T47D (cell line): ENCODE measurements around the gene PIGO.

Experiments used
- DNase-seq, 2 experiments: peaks; one replicate each; pipeline versions ENCODE4 v3.0.0 to v3.0.0-alpha.2; 2011 to 2012; ENCODE audit warnings: low read depth in 1 of 2, low spot score in 1 of 2
- JUND ChIP-seq: IDR thresholded peaks from 2 replicates; pipeline ENCODE4 v1.6.1; 2012; ENCODE audit warnings: low read depth
- in situ Hi-C: cut with HindIII; loops from 2 replicates; pipeline ENCODE4 v1.10.0; 2016; ENCODE audit warnings: low sequenced_read_pairs, low pct_unique_long_range_greater_than_20kb

Gene PIGO

DNA sequence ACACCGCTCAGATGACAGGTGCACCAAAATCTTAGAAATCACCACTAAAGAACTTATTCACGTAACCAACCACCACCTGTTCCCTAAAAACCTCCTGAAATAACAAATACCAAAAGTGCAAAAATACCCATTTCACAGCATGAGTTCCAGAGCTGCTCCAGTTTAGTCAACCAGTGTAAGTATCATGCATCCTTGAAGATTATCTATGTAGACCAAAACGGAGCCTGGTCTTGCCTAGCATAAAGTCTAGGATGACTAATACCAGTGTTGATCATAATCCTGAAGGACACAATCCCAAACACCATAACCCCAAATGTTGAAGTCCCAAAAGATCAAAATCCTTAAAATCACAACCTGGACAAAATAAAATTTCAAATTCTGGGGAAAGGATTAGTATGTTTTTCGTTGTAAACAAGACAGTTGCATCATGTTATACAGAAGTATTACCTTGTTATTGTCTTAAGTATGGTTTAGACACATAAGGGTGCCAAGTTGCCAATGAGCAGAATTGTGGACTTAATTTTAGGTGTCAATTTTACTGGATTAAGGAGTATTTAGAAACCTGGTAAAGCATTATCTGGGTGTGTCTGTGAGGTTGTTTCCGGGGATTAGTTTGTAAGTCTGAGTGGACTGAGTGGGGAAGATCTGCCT lies 42.1 kb downstream of the PIGO start:
- no peak for TF ChIP-seq JUND
- in situ Hi-C loops, result no loop called here
- no peak for DNase-seq

DNA sequence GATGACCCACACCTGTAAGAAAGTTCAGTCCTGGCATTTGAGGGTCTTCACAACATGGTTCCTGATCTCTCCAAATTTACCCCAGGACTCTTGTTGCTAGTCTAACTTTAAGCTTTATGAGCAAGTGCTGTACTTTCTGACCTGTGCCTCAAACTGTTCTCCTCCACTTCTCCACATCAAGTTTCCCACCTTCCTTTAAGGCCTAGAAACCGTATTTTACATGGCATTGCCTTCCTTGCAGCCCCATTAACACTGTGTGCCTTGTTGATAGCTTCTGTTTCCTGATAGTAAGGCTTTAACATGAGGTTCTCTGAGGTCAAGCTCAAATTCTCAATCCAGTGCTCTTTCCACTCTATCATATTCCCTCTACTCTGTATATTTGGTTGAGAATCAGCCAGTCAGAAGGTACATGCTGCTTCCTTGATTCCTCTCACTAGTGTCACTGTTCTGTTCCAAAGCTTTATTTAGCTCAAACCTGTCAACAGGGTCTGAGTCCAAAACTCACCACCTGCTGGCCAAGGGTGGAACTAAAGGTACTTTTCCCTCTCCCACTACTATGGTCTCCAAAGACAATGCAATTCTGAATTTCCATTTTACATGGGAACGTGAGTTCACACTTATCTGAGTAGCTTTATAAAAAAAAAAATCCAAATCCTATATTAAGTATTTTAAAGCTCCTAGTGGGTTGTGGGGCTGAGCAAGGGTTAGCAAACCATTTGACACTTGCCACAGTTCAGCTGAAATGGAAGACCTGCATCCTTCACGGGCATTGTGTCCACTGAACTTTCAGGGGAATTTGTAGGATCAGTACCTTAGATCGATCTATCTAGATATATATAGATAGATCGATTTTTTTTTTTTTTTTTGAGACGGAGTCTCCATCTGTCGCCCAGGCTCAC lies 45.1 kb downstream of the PIGO start:
- in situ Hi-C loops, result no loop called here
- DNase-seq, result peak; percentile 17 to 66

GRCh38 chr9:35048511-35048910 lies 47.9 kb downstream of the PIGO start:
- DNase-seq, result no peak
- TF ChIP-seq JUND, result no peak
- in situ Hi-C loops, result no loop called here

More for the DNA sequence above, 45.1 kb downstream of the PIGO start:
- no peak for TF ChIP-seq JUND

- DNase-seq, result no peak
- TF ChIP-seq JUND, result no peak
- in situ Hi-C loops, result no loop called here
These were observed 52.3 kb downstream of the PIGO start for GRCh38 chr9:35044071-35044470.

DNA sequence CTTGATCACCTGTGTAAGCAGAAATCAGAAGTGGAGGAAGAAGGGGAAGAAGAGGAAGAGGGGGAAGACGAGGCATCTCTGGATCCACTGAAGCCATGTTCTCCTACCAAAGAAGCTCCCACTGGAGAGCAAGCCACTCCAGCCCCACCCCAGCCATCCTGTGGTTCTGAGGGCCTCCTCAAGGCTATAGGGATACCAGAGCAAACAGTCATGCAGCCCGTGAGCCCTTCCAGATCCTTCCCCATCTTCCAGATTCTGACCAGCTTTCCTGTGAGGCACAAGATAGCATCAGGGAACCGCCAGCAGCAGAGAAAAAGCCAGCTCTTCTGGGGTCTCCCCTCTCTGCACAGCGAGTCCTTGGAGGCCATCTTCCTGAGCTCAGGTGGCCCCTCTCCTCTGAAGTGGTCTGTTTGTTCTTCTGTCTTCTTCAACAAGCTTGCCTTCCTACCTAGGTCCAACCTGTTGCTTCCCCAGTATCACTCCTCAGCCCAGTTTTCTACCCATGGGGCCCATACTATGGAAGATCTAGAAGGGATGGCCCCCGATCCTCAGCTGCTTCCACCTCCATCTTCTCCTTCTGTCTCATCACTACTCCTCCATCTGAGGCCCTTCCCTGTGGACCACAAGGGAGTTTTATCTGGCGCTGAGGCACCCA lies 53.4 kb downstream of the PIGO start:
- no peak for DNase-seq

GRCh38 chr9:35042081-35042604 lies 54.2 kb downstream of the PIGO start:
- no peak for TF ChIP-seq JUND
- in situ Hi-C loops, result no loop called here
- no peak for DNase-seq

More for the DNA sequence above, 53.4 kb downstream of the PIGO start:
- in situ Hi-C loops, result no loop called here
- no peak for TF ChIP-seq JUND
